HUDEP-2 (cell line): ENCODE results near the gene TCF7L2.

ENCODE experiments used
- DNase-seq, 76 experiments: peaks; one replicate each; lab custom pipeline; 2025; ENCODE audit not compliant: unreplicated experiment in 76 of 76; lab: John Stamatoyannopoulos, UW

TCF7L2 gene

DNA sequence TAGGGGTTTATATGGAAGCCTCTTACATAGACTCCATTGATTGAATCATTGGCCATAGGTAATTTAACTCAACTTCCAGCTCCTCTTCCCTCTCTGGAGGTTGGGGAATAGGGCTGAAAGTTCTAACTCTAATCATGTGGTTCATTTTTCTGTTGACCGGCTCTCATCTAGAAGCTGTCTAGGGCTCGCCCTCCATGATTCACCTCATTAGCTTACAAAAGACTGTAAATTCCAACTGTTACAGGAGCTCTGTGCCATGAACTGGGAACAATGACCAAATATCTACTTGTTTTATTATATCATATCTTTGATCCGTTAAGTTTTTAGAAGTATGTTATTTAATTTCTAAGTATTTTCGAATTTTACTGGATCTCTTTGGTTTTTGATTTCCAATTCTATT lies 263.0 kb downstream of the TCF7L2 start:
- DNase-seq: no peak

DNA sequence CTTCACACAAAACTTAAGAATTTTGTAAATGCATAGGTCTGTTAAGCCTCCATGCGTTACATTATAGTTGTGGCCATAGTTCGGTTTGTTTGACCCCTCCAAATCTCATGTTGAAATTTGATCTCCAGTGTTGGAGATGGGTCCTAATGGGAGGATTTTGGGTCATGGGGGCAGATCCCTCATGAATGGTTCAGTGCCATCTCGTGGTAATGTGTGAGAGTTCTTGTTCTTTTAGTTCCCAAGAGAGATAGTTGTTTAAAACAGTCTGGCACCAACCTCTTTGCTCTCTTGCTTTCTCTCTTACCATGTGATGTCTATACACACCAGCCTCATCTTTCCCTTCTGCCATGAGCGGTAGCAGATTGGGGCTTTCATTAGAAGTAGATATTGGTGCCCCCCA lies 264.3 kb downstream of the TCF7L2 start:
- DNase-seq: no peak

DNA sequence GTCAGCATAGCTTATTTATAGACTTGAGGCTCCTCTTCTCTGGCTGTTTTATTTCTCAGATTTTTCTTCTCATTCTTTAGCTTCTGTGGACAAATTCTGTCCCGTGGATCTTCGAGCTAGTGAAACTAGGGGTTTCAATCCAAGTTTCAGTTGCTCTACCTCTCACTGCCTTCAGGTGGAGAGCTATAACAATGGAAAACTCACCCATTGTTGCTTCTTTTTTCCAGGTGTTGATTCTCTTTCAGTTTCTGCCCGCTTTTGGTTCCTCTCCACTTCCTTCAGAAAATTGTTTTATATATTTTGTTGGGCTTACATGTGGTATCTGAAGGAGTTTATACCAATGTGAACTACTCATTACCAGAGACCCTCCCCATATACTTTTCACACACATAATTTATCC lies 266.1 kb downstream of the TCF7L2 start:
- no peak for DNase-seq
